ENCODE measurements around the gene HNRNPA2B1. TPM values are rescaled to one million over a fixed set of nuclear protein-coding genes. Genes with fewer than 3 reads are reported as not detected.
A peak's percentile ranks its signal among the peaks of the same experiment; 100 is the strongest.

Gene HNRNPA2B1
- total and polyA plus RNA-seq, 2 of the 8 experiments (the other 6 are each of a cell fraction or from before 2014, with no cell fraction given): 276 to 1,255 TPM

- peak overlapping the region; percentile 99 for H3K27ac ChIP-seq (ENCODE audit: low read depth, low read length)
- peak overlapping the region; percentile 99 for H3K56ac ChIP-seq (replicated peaks; ENCODE audit: insufficient read length, low read depth, low read length)
- WGBS, 2 experiments (ENCODE audit: extremely low coverage in 1 of 2, insufficient coverage in 1 of 2, insufficient read length in 1 of 2, insufficient replicate concordance in 2 of 2, low coverage in 1 of 2, low lambda C conversion rate in 2 of 2, missing lambda C conversion rate in 1 of 2): 2% methylated on average over 24 of the region's 29 CpGs; no CpG with 5 or more reads in 1 of the 2 experiments
- peak overlapping the region; percentile 97 for H4K91ac ChIP-seq (replicated peaks; ENCODE audit: insufficient read length, low read length)
- H3K79me2 ChIP-seq (ENCODE audit: control insufficient read depth in 1 of 2, insufficient read depth in 2 of 2, low read length in 2 of 2): peaks cover 57 to 89% of the 10 kb centered on the region in 2 experiments
- no peak overlapping the region; the same call in 1 of the 2 replicates for H2BK15ac ChIP-seq (ENCODE audit: low read length)
- no peaks in the 10 kb centered on the region for H3K27me3 ChIP-seq (replicated peaks in 1 of 4; ENCODE audit: control insufficient read depth in 3 of 4, extremely low read depth in 1 of 4, insufficient read depth in 3 of 4, low read length in 3 of 4)
- no peak overlapping the region for H3K23ac ChIP-seq (ENCODE audit: insufficient read length)
- ChIA-PET CTCF (ENCODE audit: partially characterized antibody) (interaction anchor here (0.7 to 1.1 kb wide), 3 partner anchors 11 to 241 kb away, joined by 3 read pairs; no protein-coding TSS in a partner anchor), POLR2A (ENCODE audit: partially characterized antibody) (interaction anchor here (0.6 to 13.1 kb wide), 49 partner anchors 12 to 839 kb away, joined by 3 to 578 read pairs (median 5); partner anchors contain the start of genes NFE2L3 and SNX10)
- H2BK20ac ChIP-seq (ENCODE audit: low read length): no peak overlapping the region
- peak overlapping the region; percentile 98 to 99 (median 98) for H3K4me3 ChIP-seq (ENCODE audit: extremely low read depth in 1 of 4, insufficient read depth in 2 of 4, low read depth in 3 of 4, low read length in 4 of 4)
- peak overlapping the region; percentile 99 for H2AK5ac ChIP-seq (ENCODE audit: low read depth, low read length)
- H3K4me2 ChIP-seq (ENCODE audit: insufficient read depth in 1 of 2, low read depth in 2 of 2, low read length in 2 of 2): peak overlapping the region; percentile 48 to 90; a peak in 3 of 4 replicates
- no peak overlapping the region for H2AFZ ChIP-seq (ENCODE audit: low read length)
- H3K4me1 ChIP-seq (replicated peaks in 1 of 4; ENCODE audit: control insufficient read depth in 3 of 4, insufficient read depth in 4 of 4, low read length in 3 of 4): peaks cover 0 to 9% (median 3%) of the 10 kb centered on the region in 4 experiments; a peak in 3 of 7 replicates
- peak overlapping the region; percentile 96 for H3K4ac ChIP-seq (replicated peaks; ENCODE audit: insufficient read length, low read depth, low read length)
- peak overlapping the region; percentile 97 to 100 (median 100) for H3K9ac ChIP-seq (replicated peaks in 1 of 4; ENCODE audit: extremely low read depth in 1 of 4, low read depth in 3 of 4, low read length in 3 of 4)
- H2BK120ac ChIP-seq (replicated peaks; ENCODE audit: low read depth, low read length): peak overlapping the region; percentile 16
- peak overlapping the region; percentile 85; the same call in 1 of the 2 replicates for H2BK12ac ChIP-seq (ENCODE audit: low read depth, low read length)
- peak overlapping the region; percentile 99; the same call in 1 of the 2 replicates for H4K8ac ChIP-seq (ENCODE audit: extremely low read depth, insufficient read depth, low read length)
- peaks cover 20 to 62% (median 39%) of the 10 kb centered on the region in 4 experiments for H3K36me3 ChIP-seq (ENCODE audit: control insufficient read depth in 2 of 4, insufficient read depth in 4 of 4, low read length in 3 of 4)
- FAIRE-seq: no peak
- DNase-seq (ENCODE audit: low read depth in 1 of 2, low spot score in 2 of 2): peak in 1 of 2 experiments; percentile 84
- H2BK5ac ChIP-seq (ENCODE audit: low read depth, low read length): peak overlapping the region; percentile 100
- H4K20me1 ChIP-seq (replicated peaks in 1 of 2; ENCODE audit: control insufficient read depth in 1 of 2, insufficient read depth in 2 of 2, low read length in 2 of 2): peaks cover 27 to 46% of the 10 kb centered on the region in 2 experiments
- H3K9me3 ChIP-seq (ENCODE audit: insufficient read depth in 2 of 2, low read depth in 1 of 2, low read length in 1 of 2): no peaks in the 10 kb centered on the region
- H3K18ac ChIP-seq (ENCODE audit: extremely low read depth, low read length): peak overlapping the region; percentile 99
- H3K14ac ChIP-seq (ENCODE audit: insufficient read length): no peak overlapping the region
- H3K79me1 ChIP-seq (ENCODE audit: low read depth, low read length): no peaks in the 10 kb centered on the region
- H4K5ac ChIP-seq (ENCODE audit: insufficient read length, low read depth, low read length): peak overlapping the region; percentile 94
- H3K23me2 ChIP-seq (ENCODE audit: low read depth, low read length): peaks cover 3% of the 10 kb centered on the region; the same call in 1 of the 2 replicates
- no peak for TF ChIP-seq CREB1 (IDR thresholded peaks at IDR 0.05)
- TF ChIP-seq CHD2 (IDR thresholded peaks at IDR 0.05; ENCODE audit: low read length): peak; percentile 59; the same call in 1 of the 2 replicates
- peak; percentile 55 for TF ChIP-seq ASH2L (IDR thresholded peaks at IDR 0.05; ENCODE audit: low read length)
- peak in 1 of 2 experiments; percentile 46; a peak in 1 of 4 replicates for TF ChIP-seq SIN3A (conservative IDR thresholded peaks at IDR 0.05 in 1 of 2, IDR thresholded peaks at IDR 0.05 in 1 of 2; ENCODE audit: low read depth in 1 of 2, low read length in 2 of 2)
- TF ChIP-seq, protein P1, sequence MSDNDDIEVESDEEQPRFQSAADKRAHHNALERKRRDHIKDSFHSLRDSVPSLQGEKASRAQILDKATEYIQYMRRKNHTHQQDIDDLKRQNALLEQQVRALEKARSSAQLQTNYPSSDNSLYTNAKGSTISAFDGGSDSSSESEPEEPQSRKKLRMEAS (IDR thresholded peaks at IDR 0.05): peak; percentile 39; the same call in 1 of the 2 replicates
- 0 out of 2 replicates have a peak, but pooled peaks have one; percentile 47 for TF ChIP-seq RBBP5 (IDR thresholded peaks at IDR 0.05; ENCODE audit: borderline replicate concordance, low read depth, low read length)
Observed at GRCh38 chr7:26200038-26200443, 505 bp downstream of the HNRNPA2B1 start.

All from H1 (cell line).